Stimulated activated CD8-positive, alpha-beta memory T cell treated with anti-CD3 and anti-CD28 coated beads, Interleukin-4, amount 100 ng/mL, for 1 hour (primary cell): Measurements from ENCODE around the gene UPK2.
"Not testable (repeated sequence)": the region's sequence is repeated elsewhere in the genome, so short reads cannot be mapped to it uniquely, and the experiment has no call there.

ENCODE experiments used
- DNase-seq, 2 donors: peaks; one replicate each; pipeline ENCODE4 v3.0.0-alpha.2; 2020; ENCODE audit warnings: low read depth in 2 of 2, low spot score in 1 of 2

Gene UPK2

GRCh38 chr11:118938491-118939403, 17.4 kb upstream of the UPK2 start:
- DNase-seq, result no peak

GRCh38 chr11:118939404-118939915, 16.6 kb upstream of the UPK2 start:
- no peak for DNase-seq

GRCh38 chr11:118939953-118940598, 16.0 kb upstream of the UPK2 start:
- DNase-seq, result no peak

- no peak for DNase-seq
Measured at GRCh38 chr11:118947091-118947490, 9.0 kb upstream of the UPK2 start.

GRCh38 chr11:118948000-118948399, 8.1 kb upstream of the UPK2 start:
- no peak for DNase-seq

- no peak for DNase-seq
Measured at GRCh38 chr11:118953265-118953664, 2.8 kb upstream of the UPK2 start.

GRCh38 chr11:118953976-118954375, 2.1 kb upstream of the UPK2 start:
- not testable (repeated sequence) for DNase-seq

- DNase-seq, result no peak
Measured at GRCh38 chr11:118956847-118957469, 860 bp downstream of the UPK2 start.

GRCh38 chr11:118957549-118957948, 1.5 kb downstream of the UPK2 start:
- no peak for DNase-seq

GRCh38 chr11:118957968-118958367, 1.9 kb downstream of the UPK2 start:
- DNase-seq, result no peak

GRCh38 chr11:118958577-118958976, 2.5 kb downstream of the UPK2 start:
- no peak for DNase-seq

- DNase-seq, result no peak
Measured at GRCh38 chr11:118961189-118961588, 5.1 kb downstream of the UPK2 start.

- no peak for DNase-seq
Measured at GRCh38 chr11:118961591-118961990, 5.5 kb downstream of the UPK2 start.

- not testable (repeated sequence) for DNase-seq
Measured at GRCh38 chr11:118969508-118969907, 13.4 kb downstream of the UPK2 start.

GRCh38 chr11:118971646-118972045, 15.5 kb downstream of the UPK2 start, which contains the start of gene FOXR1:
TSS of gene FOXR1 (plus strand) at chr11:118971761. CDS start at chr11:118971932, 171 bp downstream.
- DNase-seq, result no peak

GRCh38 chr11:118973985-118974384, 17.9 kb downstream of the UPK2 start:
- no peak for DNase-seq

- DNase-seq, result no peak
Measured at GRCh38 chr11:118975771-118976709, 19.9 kb downstream of the UPK2 start.

- DNase-seq, result no peak
Measured at GRCh38 chr11:118979434-118979833, 23.3 kb downstream of the UPK2 start.

GRCh38 chr11:118980191-118980881, 24.2 kb downstream of the UPK2 start:
- DNase-seq, result no peak

- DNase-seq, result not testable (repeated sequence)
Measured at GRCh38 chr11:118984337-118984736, 28.2 kb downstream of the UPK2 start.
